ENCODE measurements around the gene AASDH. TPM values are rescaled to one million over a fixed set of nuclear protein-coding genes. Genes with fewer than 3 reads are reported as not detected.

Gene AASDH, protein sequence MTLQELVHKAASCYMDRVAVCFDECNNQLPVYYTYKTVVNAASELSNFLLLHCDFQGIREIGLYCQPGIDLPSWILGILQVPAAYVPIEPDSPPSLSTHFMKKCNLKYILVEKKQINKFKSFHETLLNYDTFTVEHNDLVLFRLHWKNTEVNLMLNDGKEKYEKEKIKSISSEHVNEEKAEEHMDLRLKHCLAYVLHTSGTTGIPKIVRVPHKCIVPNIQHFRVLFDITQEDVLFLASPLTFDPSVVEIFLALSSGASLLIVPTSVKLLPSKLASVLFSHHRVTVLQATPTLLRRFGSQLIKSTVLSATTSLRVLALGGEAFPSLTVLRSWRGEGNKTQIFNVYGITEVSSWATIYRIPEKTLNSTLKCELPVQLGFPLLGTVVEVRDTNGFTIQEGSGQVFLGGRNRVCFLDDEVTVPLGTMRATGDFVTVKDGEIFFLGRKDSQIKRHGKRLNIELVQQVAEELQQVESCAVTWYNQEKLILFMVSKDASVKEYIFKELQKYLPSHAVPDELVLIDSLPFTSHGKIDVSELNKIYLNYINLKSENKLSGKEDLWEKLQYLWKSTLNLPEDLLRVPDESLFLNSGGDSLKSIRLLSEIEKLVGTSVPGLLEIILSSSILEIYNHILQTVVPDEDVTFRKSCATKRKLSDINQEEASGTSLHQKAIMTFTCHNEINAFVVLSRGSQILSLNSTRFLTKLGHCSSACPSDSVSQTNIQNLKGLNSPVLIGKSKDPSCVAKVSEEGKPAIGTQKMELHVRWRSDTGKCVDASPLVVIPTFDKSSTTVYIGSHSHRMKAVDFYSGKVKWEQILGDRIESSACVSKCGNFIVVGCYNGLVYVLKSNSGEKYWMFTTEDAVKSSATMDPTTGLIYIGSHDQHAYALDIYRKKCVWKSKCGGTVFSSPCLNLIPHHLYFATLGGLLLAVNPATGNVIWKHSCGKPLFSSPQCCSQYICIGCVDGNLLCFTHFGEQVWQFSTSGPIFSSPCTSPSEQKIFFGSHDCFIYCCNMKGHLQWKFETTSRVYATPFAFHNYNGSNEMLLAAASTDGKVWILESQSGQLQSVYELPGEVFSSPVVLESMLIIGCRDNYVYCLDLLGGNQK
- total RNA-seq = 10 to 100 TPM; 10.3 to 12.8 TPM

DNA sequence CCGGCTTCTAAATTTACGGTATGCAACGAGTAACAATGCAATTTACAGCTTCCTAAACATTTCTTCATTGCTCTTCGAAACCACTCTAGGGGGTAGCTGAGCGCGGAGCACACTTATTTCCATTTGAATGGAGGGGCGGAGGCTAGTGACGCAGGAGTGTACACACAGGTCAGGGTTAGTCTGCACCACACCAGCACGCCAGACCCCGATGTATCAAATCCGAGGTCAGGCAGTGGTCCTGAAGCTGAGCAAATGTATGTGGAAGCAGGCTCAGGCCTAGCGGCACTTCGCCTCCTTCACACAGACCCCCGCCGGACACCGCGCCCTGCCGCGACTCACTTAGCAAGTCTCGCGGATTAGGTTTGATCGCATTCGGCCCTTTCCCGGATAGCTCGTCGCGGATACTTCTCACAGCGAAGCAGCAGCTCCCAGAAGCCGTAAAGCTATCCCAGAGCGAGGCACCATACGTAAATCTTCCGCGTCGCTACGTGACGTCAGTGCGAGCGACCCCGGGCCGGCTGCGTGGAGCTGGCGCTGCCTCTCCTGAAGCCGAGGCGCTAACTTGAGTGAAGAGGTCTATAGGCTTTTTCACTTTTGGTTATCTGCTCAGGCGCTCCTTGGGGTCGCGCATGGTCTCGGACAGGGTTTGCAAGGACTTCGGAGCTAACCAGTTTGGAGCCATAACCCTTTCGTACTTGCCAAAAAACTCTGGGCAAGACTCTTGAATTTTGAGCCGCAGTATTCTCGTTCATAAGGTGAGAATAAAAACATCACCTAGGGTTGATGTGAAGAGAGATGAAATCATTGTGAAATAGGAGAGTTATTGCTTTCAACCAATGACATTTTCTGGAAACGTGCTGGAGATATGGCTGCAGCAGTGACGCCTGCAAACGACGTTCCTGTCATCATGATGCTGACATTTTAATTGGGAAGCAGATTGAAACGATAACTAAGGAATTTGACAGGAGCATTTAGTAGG, at the start of gene AASDH:
AASDH (minus strand) TSS at position 469 of the 979 bp plus-strand sequence. CDS start 3,192 bp downstream, outside the sequence.
- DNase-seq (peak; percentile 96), ATAC-seq (ENCODE audit: low read depth) (peak; percentile 93)
- H3K36me3 Mint-ChIP-seq = peaks cover 5% of the 10 kb centered on the region
- peak within 1 kb of the TSS; percentile 94 for H3K4me3 Mint-ChIP-seq
- POLR2A ChIA-PET = interaction anchor here (0.7 to 2.8 kb wide), 19 partner anchors 10 to 591 kb away, joined by 3 to 46 read pairs (median 4); partner anchors contain the start of genes CEP135, NOA1, PAICS and POLR2B
- peaks cover 21% of the 10 kb centered on the region for H3K4me1 Mint-ChIP-seq
- no peaks in the 10 kb centered on the region for H3K27me3 Mint-ChIP-seq
- no peaks in the 10 kb centered on the region for H3K9me3 Mint-ChIP-seq
- peak within 1 kb of the TSS; percentile 99 for H3K27ac Mint-ChIP-seq

- H3K36me3 Mint-ChIP-seq = peaks cover 10% of the 10 kb centered on the region
- H3K27ac Mint-ChIP-seq = peak within 1 kb of the TSS; percentile 97
- H3K27me3 Mint-ChIP-seq = no peaks in the 10 kb centered on the region
- peaks cover 40% of the 10 kb centered on the region for H3K4me1 Mint-ChIP-seq
- H3K9me3 Mint-ChIP-seq = no peaks in the 10 kb centered on the region
- peak; percentile 81 for ATAC-seq (ENCODE audit: low read depth)
- H3K4me3 Mint-ChIP-seq = peak within 1 kb of the TSS; percentile 99
- peak; percentile 99 for DNase-seq
- POLR2A ChIA-PET = interaction anchor here (0.6 to 4.7 kb wide), 16 partner anchors 9 to 543 kb away, joined by 3 to 46 read pairs (median 4); partner anchors contain the start of genes AASDH, NOA1, POLR2B and REST
Measured at GRCh38 chr4:56435140-56435926, 48.0 kb upstream of the AASDH start, which contains the start of gene PPAT. PPAT (minus strand) TSS chr4:56435615; CDS start chr4:56435477, 138 bp downstream.

GRCh38 chr4:56434599-56435139, 47.4 kb upstream of the AASDH start:
- H3K4me3 Mint-ChIP-seq = peak overlapping the region; percentile 99
- peaks cover 37% of the 10 kb centered on the region for H3K4me1 Mint-ChIP-seq
- no peak for ATAC-seq (ENCODE audit: low read depth)
- H3K27me3 Mint-ChIP-seq = no peaks in the 10 kb centered on the region
- H3K36me3 Mint-ChIP-seq = peaks cover 8% of the 10 kb centered on the region
- no peak for DNase-seq
- no peaks in the 10 kb centered on the region for H3K9me3 Mint-ChIP-seq
- peak overlapping the region; percentile 97 for H3K27ac Mint-ChIP-seq
- POLR2A ChIA-PET = interaction anchor here (0.6 to 4.7 kb wide), 10 partner anchors 24 to 543 kb away, joined by 3 to 46 read pairs (median 3); partner anchors contain the start of genes AASDH, NOA1, POLR2B and REST

GRCh38 chr4:56433280-56433679, 46.0 kb upstream of the AASDH start:
- no peak overlapping the region for H3K27ac Mint-ChIP-seq
- H3K9me3 Mint-ChIP-seq = no peaks in the 10 kb centered on the region
- H3K27me3 Mint-ChIP-seq = no peaks in the 10 kb centered on the region
- H3K4me1 Mint-ChIP-seq = peaks cover 35% of the 10 kb centered on the region
- POLR2A ChIA-PET = no interaction called here
- peak overlapping the region; percentile 99 for H3K4me3 Mint-ChIP-seq
- ATAC-seq (ENCODE audit: low read depth) (no peak), DNase-seq (no peak)
- H3K36me3 Mint-ChIP-seq = peaks cover 4% of the 10 kb centered on the region

GRCh38 chr4:56430203-56430602, 42.9 kb upstream of the AASDH start:
- POLR2A ChIA-PET = no interaction called here
- ATAC-seq (ENCODE audit: low read depth) = no peak

GRCh38 chr4:56427179-56427578, 39.9 kb upstream of the AASDH start:
- H3K4me1 Mint-ChIP-seq = peaks cover 25% of the 10 kb centered on the region
- H3K9me3 Mint-ChIP-seq = peaks cover 2% of the 10 kb centered on the region
- no peaks in the 10 kb centered on the region for H3K27me3 Mint-ChIP-seq
- peaks cover 12% of the 10 kb centered on the region for H3K36me3 Mint-ChIP-seq
- H3K27ac Mint-ChIP-seq = no peak overlapping the region
- no peak overlapping the region for H3K4me3 Mint-ChIP-seq
- DNase-seq (no peak), ATAC-seq (ENCODE audit: low read depth) (no peak)
- POLR2A ChIA-PET = no interaction called here

More at GRCh38 chr4:56430203-56430602, 42.9 kb upstream of the AASDH start:
- Mint-ChIP-seq H3K9me3 (peaks cover 2% of the 10 kb centered on the region), H3K4me1 (peaks cover 36% of the 10 kb centered on the region), H3K27me3 (no peaks in the 10 kb centered on the region), H3K27ac (no peak overlapping the region), H3K36me3 (peaks cover 12% of the 10 kb centered on the region), H3K4me3 (no peak overlapping the region)
- no peak for DNase-seq

- POLR2A ChIA-PET = no interaction called here
- H3K27me3 Mint-ChIP-seq = no peaks in the 10 kb centered on the region
- H3K4me1 Mint-ChIP-seq = peaks cover 19% of the 10 kb centered on the region
- H3K27ac Mint-ChIP-seq = no peak overlapping the region
- peaks cover 12% of the 10 kb centered on the region for H3K36me3 Mint-ChIP-seq
- DNase-seq (no peak), ATAC-seq (ENCODE audit: low read depth) (no peak)
- H3K9me3 Mint-ChIP-seq = peaks cover 2% of the 10 kb centered on the region
- H3K4me3 Mint-ChIP-seq = no peak overlapping the region
Measured at GRCh38 chr4:56426273-56426672, 39.0 kb upstream of the AASDH start.

DNA sequence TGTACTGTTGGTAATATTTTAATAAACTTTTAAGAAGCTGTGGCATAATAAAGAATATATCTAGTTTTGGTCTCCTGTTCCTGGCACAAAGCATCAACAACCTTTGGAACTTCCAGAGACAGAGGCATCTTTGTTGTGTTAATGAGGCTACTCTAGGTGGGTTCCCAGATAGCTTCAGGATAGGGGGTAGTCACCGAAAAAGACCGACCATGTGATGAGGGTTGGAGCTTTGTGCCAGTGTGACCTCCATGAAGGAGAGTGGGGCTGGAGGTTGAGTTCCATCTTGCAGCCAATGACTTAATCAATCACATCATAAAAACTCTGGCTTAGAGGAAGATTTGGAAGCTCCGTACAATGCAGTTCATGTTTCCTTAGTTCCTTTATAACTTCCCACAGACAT, 38.2 kb upstream of the AASDH start:
- DNase-seq (no peak), ATAC-seq (ENCODE audit: low read depth) (no peak)
- POLR2A ChIA-PET = interaction anchor here (1.2 kb wide), 1 partner anchor 10 kb away, joined by 8 read pairs; the partner anchor contains the start of genes PAICS and PPAT
- H3K4me1 Mint-ChIP-seq = peaks cover 13% of the 10 kb centered on the region
- H3K36me3 Mint-ChIP-seq = peaks cover 11% of the 10 kb centered on the region
- H3K27ac Mint-ChIP-seq = no peak overlapping the region
- no peaks in the 10 kb centered on the region for H3K27me3 Mint-ChIP-seq
- H3K9me3 Mint-ChIP-seq = peaks cover 2% of the 10 kb centered on the region
- H3K4me3 Mint-ChIP-seq = no peak overlapping the region

DNA sequence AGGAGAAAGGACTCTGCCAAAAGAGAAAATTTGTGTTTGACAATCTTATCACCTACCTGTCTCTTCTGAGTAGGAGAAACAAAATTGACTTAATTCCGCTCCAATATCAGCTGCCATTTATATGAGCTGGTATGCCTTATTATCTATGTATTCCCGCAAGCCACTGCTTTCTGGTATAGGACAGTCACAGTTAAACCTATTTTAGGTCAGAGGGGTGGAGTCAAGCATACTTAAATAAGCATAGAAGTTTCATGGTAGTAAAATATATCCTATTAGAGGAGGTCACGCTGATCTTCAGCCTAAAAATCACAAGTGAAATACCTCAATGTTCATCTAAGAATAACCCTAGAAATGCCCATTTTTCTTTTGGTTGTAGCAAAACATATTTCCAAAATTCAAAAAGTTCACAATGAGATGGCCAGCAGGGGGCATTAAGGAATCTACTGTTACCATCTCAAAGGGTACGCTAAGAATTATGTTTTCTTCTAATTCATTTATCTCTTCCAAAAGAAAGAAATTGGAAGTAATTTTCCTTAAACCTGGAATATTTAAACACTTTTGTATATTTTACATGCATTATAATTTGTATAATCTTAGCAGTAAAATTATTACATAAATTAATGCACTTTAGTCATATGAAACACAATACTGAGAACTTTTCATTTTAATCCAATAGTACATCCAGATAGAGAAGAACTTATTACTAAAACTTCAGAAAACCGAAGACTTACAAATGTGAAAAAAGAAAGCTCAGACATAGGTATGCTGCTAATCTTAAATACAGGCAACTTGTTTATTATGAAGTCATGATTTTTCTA, 37.6 kb upstream of the AASDH start:
- POLR2A ChIA-PET = interaction anchor here (1.2 kb wide), 1 partner anchor 11 kb away, joined by 8 read pairs; the partner anchor contains the start of genes PAICS and PPAT
- H3K36me3 Mint-ChIP-seq = peaks cover 11% of the 10 kb centered on the region
- no peak for DNase-seq
- H3K27me3 Mint-ChIP-seq = no peaks in the 10 kb centered on the region
- peaks cover 15% of the 10 kb centered on the region for H3K4me1 Mint-ChIP-seq
- H3K27ac Mint-ChIP-seq = no peak overlapping the region
- no peak for ATAC-seq (ENCODE audit: low read depth)
- H3K9me3 Mint-ChIP-seq = peaks cover 2% of the 10 kb centered on the region
- no peak overlapping the region for H3K4me3 Mint-ChIP-seq

DNA sequence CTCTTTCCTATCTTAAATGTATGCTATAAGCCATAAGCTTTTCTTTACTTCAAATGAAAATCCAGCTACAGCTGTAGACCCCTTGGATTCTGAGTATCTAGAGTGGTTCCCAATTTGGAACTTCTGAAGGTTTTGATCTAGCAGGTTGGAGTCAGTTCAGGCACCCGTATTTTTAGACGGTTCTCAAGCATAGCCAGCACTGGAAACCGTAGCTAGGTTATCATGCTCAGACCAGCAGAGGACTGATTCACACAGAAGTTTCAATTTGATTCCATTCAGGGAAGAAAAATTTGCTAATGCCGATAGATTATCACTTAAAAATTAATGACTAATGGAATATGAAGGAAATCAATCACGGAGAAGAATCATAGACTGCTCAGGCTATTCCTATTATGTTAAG, 36.9 kb upstream of the AASDH start:
- Mint-ChIP-seq H3K27me3 (no peaks in the 10 kb centered on the region), H3K27ac (no peak overlapping the region), H3K36me3 (peaks cover 11% of the 10 kb centered on the region), H3K9me3 (peaks cover 2% of the 10 kb centered on the region), H3K4me3 (no peak overlapping the region), H3K4me1 (peaks cover 14% of the 10 kb centered on the region)
- POLR2A ChIA-PET = no interaction called here
- DNase-seq (no peak), ATAC-seq (ENCODE audit: low read depth) (no peak)

DNA sequence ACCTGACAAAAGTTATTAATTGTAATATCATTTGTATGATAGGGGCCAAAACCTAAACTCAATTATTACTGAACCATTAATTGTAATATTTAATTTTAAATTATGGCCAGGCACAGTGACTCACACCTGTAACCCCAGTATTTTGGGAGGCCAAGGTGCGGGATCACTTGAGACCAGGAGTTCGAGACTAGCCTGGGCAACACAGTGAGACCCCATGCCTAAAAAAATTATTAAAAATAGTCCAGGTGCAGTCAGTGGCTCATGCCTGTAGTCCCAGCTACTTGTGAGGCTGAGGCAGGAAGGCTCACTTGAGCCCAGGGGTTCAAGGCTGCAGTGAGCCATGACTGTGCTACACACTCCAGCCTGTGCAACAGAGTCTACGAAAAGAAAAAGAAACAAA, 30.1 kb upstream of the AASDH start:
- no peak for ATAC-seq (ENCODE audit: low read depth)
- no peak overlapping the region for H3K4me3 Mint-ChIP-seq
- H3K4me1 Mint-ChIP-seq = peaks cover 14% of the 10 kb centered on the region
- no peak for DNase-seq
- POLR2A ChIA-PET = no interaction called here
- H3K9me3 Mint-ChIP-seq = no peaks in the 10 kb centered on the region
- H3K27me3 Mint-ChIP-seq = no peaks in the 10 kb centered on the region
- H3K27ac Mint-ChIP-seq = no peak overlapping the region
- H3K36me3 Mint-ChIP-seq = peaks cover 2% of the 10 kb centered on the region

Measured in activated naive CD8-positive, alpha-beta T cell treated with anti-CD3 and anti-CD28 coated beads, Interleukin-2, amount 10 ng/mL, durations not matched to agents 7 days and 5 days (primary cell).